Epithelial cell of esophagus (primary cell): Measurements from ENCODE around the gene TSPAN17.
"Not testable (repeated sequence)": the region's sequence is repeated elsewhere in the genome, so short reads cannot be mapped to it uniquely, and the experiment has no call there.

Experiments
- DNase-seq: peaks from one replicate; pipeline ENCODE4 v3.0.0; 2010; ENCODE audit warnings: low read depth
- H3K4me3 ChIP-seq: 2 replicates; pipeline ENCODE4 v1.5.1; 2011; ENCODE audit warnings: mild to moderate bottlenecking, low read length, control low read depth
- CTCF ChIP-seq: IDR thresholded peaks from 2 replicates; pipeline ENCODE4 v1.5.1; 2011; ENCODE audit warnings: low read depth, mild to moderate bottlenecking, low read length, control low read depth, inconsistent platforms; ENCODE audit not compliant: insufficient read depth; ENCODE audit errors: missing control alignments

TSPAN17 gene

GRCh38 chr5:176647030-176647842 is at the start of gene TSPAN17:
TSS of gene TSPAN17 (plus strand) at chr5:176647484. CDS start at chr5:176647616, 132 bp downstream.
- DNase-seq: peak; percentile 99
- TF ChIP-seq CTCF: no peak
- H3K4me3 ChIP-seq: peak within 1 kb of the TSS; percentile 69

- not testable (repeated sequence) for H3K4me3 ChIP-seq, DNase-seq
Observed at GRCh38 chr5:176599749-176600430, 47.4 kb upstream of the TSPAN17 start.

DNA sequence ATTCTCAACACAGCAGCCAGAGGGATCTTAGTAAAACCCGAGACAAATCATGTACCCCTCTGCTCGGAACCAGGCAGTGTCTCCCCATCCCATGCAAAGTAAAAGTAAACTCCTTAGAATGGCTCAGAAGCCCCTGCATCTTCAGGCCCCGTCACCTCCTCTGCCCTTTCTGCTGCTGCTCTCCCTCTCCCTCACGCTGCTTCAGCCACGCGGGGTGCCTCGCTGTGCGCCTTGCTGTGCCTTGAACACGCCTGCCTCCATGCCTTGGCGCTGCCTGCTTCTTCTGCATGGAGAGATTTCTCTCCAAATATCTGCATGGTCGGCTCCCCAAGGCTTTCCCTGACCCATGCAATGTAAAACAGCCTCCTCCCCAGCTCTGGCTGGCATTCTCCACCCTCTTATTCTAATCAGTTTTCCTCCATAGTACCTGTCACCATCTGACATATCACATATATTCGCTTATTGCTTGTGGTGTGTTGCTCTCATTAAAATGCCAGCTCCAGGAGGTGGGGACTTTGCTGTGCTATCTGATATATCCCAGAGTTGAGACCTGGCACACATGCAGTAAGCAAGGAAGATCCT is 45.3 kb upstream of the TSPAN17 start:
- no peak for TF ChIP-seq CTCF
- no peak overlapping the region for H3K4me3 ChIP-seq
- DNase-seq: no peak

- TF ChIP-seq CTCF: no peak
- DNase-seq: no peak
- no peak overlapping the region for H3K4me3 ChIP-seq
Observed at GRCh38 chr5:176603091-176603490, 44.2 kb upstream of the TSPAN17 start.

- TF ChIP-seq CTCF: no peak
- DNase-seq: no peak
Observed at GRCh38 chr5:176606032-176606431, 41.3 kb upstream of the TSPAN17 start.

DNA sequence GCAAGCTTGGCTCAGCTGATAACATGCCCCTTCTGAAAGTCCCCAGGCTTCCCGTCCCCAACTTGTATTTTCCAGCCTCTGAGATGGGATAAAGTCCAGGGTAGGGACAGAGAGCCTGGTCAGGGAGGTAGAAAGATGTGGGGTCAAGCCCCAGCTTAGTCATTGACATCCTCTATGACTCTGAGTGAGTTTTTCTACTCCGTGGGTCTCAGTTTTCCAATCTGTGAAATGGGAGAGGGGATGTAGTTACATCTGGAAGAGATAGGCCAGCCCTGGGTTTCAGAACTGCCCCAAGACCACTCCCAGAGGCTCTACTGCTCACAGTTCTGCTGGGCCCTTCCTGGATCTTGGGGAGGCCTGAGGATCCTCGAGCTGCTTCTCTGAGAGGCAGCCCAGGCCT is 40.4 kb upstream of the TSPAN17 start:
- no peak for TF ChIP-seq CTCF
- no peak for DNase-seq
- no peak overlapping the region for H3K4me3 ChIP-seq

More at GRCh38 chr5:176606032-176606431, 41.3 kb upstream of the TSPAN17 start:
- H3K4me3 ChIP-seq: no peak overlapping the region

DNA sequence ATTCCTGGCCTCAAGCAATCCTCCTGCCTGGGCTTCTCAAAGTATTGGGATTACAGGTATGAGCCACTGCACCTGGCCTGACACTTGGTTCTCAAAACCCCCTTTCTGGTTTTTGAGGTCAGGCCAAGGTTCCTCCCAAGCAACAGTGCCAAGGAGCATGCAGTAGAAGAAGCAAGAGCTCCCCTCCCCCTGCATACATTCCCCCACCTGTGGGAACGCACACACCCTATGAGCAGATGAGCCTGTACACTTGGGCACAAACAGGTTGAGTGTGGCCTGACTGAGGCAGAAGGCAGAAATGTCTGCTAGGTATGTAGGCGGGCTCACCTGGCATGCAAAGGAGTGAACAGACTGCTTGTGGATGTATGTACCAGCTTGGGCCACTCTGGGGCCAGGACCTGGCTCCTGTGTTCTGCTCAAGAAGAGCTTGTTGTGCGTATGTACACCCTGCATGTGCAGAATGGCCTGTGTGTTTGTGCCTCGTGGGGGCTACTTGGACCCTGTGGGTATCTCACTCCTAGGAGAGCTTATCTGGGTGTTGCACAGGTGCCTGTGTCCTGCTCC is 39.1 kb upstream of the TSPAN17 start:
- DNase-seq: no peak
- no peak overlapping the region for H3K4me3 ChIP-seq
- TF ChIP-seq CTCF: no peak
